Measurements from ENCODE around the gene ASPSCR1. TPM values are rescaled to one million over a fixed set of nuclear protein-coding genes. Genes with fewer than 3 reads are reported as not detected.
A peak's percentile ranks its signal among the peaks of the same experiment; 100 is the strongest.

The ASPSCR1 gene
- total RNA-seq, 1 donor from 2014 or later, result 13.1 TPM

- Histone ChIP-seq H3K27me3 (peaks cover 32% of the 10 kb centered on the region), H4K20me1 (ENCODE audit: low read depth) (no peaks in the 10 kb centered on the region), H3K27ac (no peak overlapping the region), H3K4me2 (peak overlapping the region; percentile 70), H3K9me3 (ENCODE audit: low read depth) (no peaks in the 10 kb centered on the region), H3K79me2 (ENCODE audit: low read depth) (no peaks in the 10 kb centered on the region), H2AFZ (replicated peaks) (no peak overlapping the region), H3K4me1 (peaks cover 21% of the 10 kb centered on the region), H3F3A (ENCODE audit: low read depth) (peaks cover 14% of the 10 kb centered on the region), H3K4me3 (no peak overlapping the region), H3K36me3 (no peaks in the 10 kb centered on the region), H3K9ac (no peak overlapping the region)
- TF ChIP-seq EZH2phosphoT487 (IDR thresholded peaks at IDR 0.05) (no peak), CTCF (IDR thresholded peaks at IDR 0.05) (no peak), EZH2 (IDR thresholded peaks at IDR 0.05) (no peak)
- Mint-ChIP-seq H3K4me3 (peak overlapping the region; percentile 55), H3K4me1 (peaks cover 10% of the 10 kb centered on the region), H3K27ac (no peak overlapping the region), H3K27me3 (ENCODE audit: insufficient read depth, low read depth) (peaks cover 9% of the 10 kb centered on the region), H3K9me3 (no peaks in the 10 kb centered on the region), H3K36me3 (no peaks in the 10 kb centered on the region)
- no peak for DNase-seq (ENCODE audit: low spot score)
These were observed 35.3 kb upstream of the ASPSCR1 start for GRCh38 chr17:81942167-81942553.

GRCh38 chr17:81944858-81945257, 32.6 kb upstream of the ASPSCR1 start:
- Histone ChIP-seq H3K79me2 (ENCODE audit: low read depth) (no peaks in the 10 kb centered on the region), H4K20me1 (ENCODE audit: low read depth) (no peaks in the 10 kb centered on the region), H3K9ac (no peak overlapping the region), H3K36me3 (no peaks in the 10 kb centered on the region), H3K4me2 (peak overlapping the region; percentile 62), H3K27ac (no peak overlapping the region), H3K4me1 (peaks cover 21% of the 10 kb centered on the region), H3F3A (ENCODE audit: low read depth) (peaks cover 14% of the 10 kb centered on the region), H2AFZ (replicated peaks) (peak overlapping the region; percentile 52), H3K4me3 (no peak overlapping the region), H3K9me3 (ENCODE audit: low read depth) (no peaks in the 10 kb centered on the region), H3K27me3 (peaks cover 18% of the 10 kb centered on the region)
- no peak overlapping the region for H3K4me3 Mint-ChIP-seq
- H3K4me1 Mint-ChIP-seq, result peaks cover 4% of the 10 kb centered on the region
- no peak overlapping the region for H3K27ac Mint-ChIP-seq
- no peaks in the 10 kb centered on the region for H3K36me3 Mint-ChIP-seq
- no peaks in the 10 kb centered on the region for H3K9me3 Mint-ChIP-seq
- TF ChIP-seq EZH2 (IDR thresholded peaks at IDR 0.05), result no peak
- no peak for TF ChIP-seq EZH2phosphoT487 (IDR thresholded peaks at IDR 0.05)
- no peak for TF ChIP-seq CTCF (IDR thresholded peaks at IDR 0.05)
- DNase-seq (ENCODE audit: low spot score), result no peak
- no peaks in the 10 kb centered on the region for H3K27me3 Mint-ChIP-seq (ENCODE audit: insufficient read depth, low read depth)

GRCh38 chr17:81947189-81947588, 30.2 kb upstream of the ASPSCR1 start, which contains the start of gene MYADML2:
Gene MYADML2, minus strand, starts transcription at chr17:81947233. Its CDS starts 5,492 bp downstream, at chr17:81941741.
- Histone ChIP-seq H3K9ac (no peak within 1 kb of the TSS), H3K4me1 (peaks cover 12% of the 10 kb centered on the region), H3F3A (ENCODE audit: low read depth) (peaks cover 14% of the 10 kb centered on the region), H3K4me3 (no peak within 1 kb of the TSS), H3K9me3 (ENCODE audit: low read depth) (no peaks in the 10 kb centered on the region), H4K20me1 (ENCODE audit: low read depth) (no peaks in the 10 kb centered on the region), H3K27me3 (peaks cover 12% of the 10 kb centered on the region), H3K36me3 (no peaks in the 10 kb centered on the region), H3K79me2 (ENCODE audit: low read depth) (no peaks in the 10 kb centered on the region), H2AFZ (replicated peaks) (no peak within 1 kb of the TSS), H3K4me2 (no peak within 1 kb of the TSS), H3K27ac (no peak within 1 kb of the TSS)
- Mint-ChIP-seq H3K36me3 (no peaks in the 10 kb centered on the region), H3K4me1 (peaks cover 6% of the 10 kb centered on the region), H3K4me3 (peak within 1 kb of the TSS; percentile 27), H3K27ac (no peak within 1 kb of the TSS), H3K27me3 (ENCODE audit: insufficient read depth, low read depth) (peaks cover 3% of the 10 kb centered on the region), H3K9me3 (no peaks in the 10 kb centered on the region)
- DNase-seq (ENCODE audit: low spot score), result no peak
- TF ChIP-seq EZH2phosphoT487 (IDR thresholded peaks at IDR 0.05) (no peak), CTCF (IDR thresholded peaks at IDR 0.05) (no peak), EZH2 (IDR thresholded peaks at IDR 0.05) (no peak)
